GM21717 (cell line): ENCODE data around the gene RAP1GAP.

ENCODE experiments used
- ATAC-seq: cut with Tn5 transposase; IDR thresholded peaks from one replicate; pipeline ENCODE4 v1.9.1; 2021; ENCODE audit warnings: mild to moderate bottlenecking, moderate library complexity; ENCODE audit not compliant: unreplicated experiment

The RAP1GAP gene

GRCh38 chr1:21553116-21553926 is 115.8 kb downstream of the RAP1GAP start:
- ATAC-seq = no peak

- no peak for ATAC-seq
Measured at GRCh38 chr1:21552715-21553114, 116.4 kb downstream of the RAP1GAP start.

- no peak for ATAC-seq
Measured at GRCh38 chr1:21550866-21551475, 118.2 kb downstream of the RAP1GAP start.

GRCh38 chr1:21550097-21550496 is 119.1 kb downstream of the RAP1GAP start:
- ATAC-seq = no peak

DNA sequence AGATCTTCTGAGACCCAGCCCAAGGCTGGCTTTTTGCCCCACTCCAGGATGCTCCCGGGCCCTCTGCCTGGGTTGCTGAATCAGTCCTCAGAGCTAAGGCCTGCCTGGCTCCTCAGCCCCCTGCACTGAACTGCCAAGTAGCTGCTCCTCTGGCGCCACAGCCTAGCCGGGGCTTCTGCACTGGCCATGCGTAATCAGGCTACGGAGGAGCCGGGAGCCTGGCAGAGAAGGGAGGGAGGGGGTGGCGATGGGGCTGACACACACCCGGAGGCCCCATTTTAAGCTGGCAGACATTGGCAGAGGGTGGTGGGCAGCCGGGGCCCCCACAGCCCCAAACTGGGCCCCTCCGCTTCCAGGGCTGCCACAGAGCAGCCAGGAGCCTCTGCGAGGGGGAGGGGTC is 121.3 kb downstream of the RAP1GAP start:
- no peak for ATAC-seq
